OCI-LY3 (cell line): ENCODE results near the gene ELOB.

Source experiments
- EZH2phosphoT487 ChIP-seq: fragments of 200-600 bp; shearing (Covaris generic); IDR thresholded peaks from 2 replicates; pipeline ENCODE4 v1.6.1; 2018; ENCODE audit warnings: antibody characterized with exemption, mixed run types, low read depth
- TF ChIP-seq, protein P1 (sequence below): fragments of 200-600, 300-600 bp; sonication (generic); IDR thresholded peaks from 2 replicates; pipeline ENCODE4 v1.5.1; 2014; ENCODE audit warnings: antibody characterized with exemption, low read length, low read depth

DNA sequence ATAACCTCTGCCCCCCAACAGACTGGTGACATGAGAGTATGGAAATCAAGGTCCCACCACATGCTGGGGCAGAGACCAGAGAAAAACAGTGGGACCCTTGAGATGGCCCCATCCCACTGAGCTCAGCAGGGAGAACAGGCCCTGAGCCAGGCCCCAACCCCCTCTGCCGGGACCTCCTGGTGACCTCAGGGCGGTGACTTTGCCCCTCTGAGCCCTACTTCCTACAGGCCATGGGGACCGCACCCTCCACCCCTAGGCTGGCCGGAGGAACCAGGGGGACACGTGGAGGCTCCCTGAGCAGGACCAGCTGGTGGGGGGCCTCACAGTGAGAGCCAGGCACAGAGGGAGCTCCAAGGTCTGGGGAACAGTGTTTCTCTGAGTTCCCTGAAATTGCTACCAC is 38.5 kb downstream of the ELOB start:
- TF ChIP-seq, protein P1, sequence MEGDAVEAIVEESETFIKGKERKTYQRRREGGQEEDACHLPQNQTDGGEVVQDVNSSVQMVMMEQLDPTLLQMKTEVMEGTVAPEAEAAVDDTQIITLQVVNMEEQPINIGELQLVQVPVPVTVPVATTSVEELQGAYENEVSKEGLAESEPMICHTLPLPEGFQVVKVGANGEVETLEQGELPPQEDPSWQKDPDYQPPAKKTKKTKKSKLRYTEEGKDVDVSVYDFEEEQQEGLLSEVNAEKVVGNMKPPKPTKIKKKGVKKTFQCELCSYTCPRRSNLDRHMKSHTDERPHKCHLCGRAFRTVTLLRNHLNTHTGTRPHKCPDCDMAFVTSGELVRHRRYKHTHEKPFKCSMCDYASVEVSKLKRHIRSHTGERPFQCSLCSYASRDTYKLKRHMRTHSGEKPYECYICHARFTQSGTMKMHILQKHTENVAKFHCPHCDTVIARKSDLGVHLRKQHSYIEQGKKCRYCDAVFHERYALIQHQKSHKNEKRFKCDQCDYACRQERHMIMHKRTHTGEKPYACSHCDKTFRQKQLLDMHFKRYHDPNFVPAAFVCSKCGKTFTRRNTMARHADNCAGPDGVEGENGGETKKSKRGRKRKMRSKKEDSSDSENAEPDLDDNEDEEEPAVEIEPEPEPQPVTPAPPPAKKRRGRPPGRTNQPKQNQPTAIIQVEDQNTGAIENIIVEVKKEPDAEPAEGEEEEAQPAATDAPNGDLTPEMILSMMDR: no peak
- TF ChIP-seq EZH2phosphoT487: no peak
